ENCODE results near the gene ST6GALNAC3. TPM values are rescaled to one million over a fixed set of nuclear protein-coding genes. Genes with fewer than 3 reads are reported as not detected.

Gene ST6GALNAC3
- total RNA-seq, 1 donor from 2014 or later = 0.26 TPM

GRCh38 chr1:76129731-76130130 lies 55.2 kb downstream of the ST6GALNAC3 start:
- Histone ChIP-seq H3K4me3 (ENCODE audit: low read depth, low read length) (no peak overlapping the region), H3K36me3 (ENCODE audit: control insufficient read depth, insufficient read depth, low read length) (no peaks in the 10 kb centered on the region), H3K27me3 (ENCODE audit: control insufficient read depth, insufficient read depth, low read length) (no peaks in the 10 kb centered on the region)
- FAIRE-seq = no peak
- TF ChIP-seq, protein P1, sequence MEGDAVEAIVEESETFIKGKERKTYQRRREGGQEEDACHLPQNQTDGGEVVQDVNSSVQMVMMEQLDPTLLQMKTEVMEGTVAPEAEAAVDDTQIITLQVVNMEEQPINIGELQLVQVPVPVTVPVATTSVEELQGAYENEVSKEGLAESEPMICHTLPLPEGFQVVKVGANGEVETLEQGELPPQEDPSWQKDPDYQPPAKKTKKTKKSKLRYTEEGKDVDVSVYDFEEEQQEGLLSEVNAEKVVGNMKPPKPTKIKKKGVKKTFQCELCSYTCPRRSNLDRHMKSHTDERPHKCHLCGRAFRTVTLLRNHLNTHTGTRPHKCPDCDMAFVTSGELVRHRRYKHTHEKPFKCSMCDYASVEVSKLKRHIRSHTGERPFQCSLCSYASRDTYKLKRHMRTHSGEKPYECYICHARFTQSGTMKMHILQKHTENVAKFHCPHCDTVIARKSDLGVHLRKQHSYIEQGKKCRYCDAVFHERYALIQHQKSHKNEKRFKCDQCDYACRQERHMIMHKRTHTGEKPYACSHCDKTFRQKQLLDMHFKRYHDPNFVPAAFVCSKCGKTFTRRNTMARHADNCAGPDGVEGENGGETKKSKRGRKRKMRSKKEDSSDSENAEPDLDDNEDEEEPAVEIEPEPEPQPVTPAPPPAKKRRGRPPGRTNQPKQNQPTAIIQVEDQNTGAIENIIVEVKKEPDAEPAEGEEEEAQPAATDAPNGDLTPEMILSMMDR (IDR thresholded peaks at IDR 0.05; ENCODE audit: insufficient read depth, low read length, severe bottlenecking) = no peak
- DNase-seq (ENCODE audit: low read depth) = no peak

DNA sequence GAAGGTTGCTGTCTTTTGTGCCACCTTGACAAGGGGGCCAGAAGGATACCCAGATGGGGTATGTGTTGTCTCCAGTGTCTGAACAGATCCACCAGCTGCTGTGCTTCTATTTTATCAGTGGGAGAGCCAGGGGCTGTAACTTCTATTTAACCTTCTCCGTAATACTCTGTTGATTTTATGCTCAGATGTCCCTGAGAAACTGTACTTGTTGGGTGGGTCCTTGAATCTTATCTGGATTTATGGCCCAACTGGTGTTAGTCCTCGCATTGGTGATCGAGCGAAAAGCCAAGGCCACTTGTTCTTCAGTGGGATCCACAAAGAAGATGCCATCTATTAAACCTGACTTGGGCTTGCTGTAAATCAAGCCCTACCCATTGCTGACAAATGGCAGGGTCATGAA lies 56.4 kb downstream of the ST6GALNAC3 start:
- Histone ChIP-seq H3K27me3 (ENCODE audit: control insufficient read depth, insufficient read depth, low read length) (no peaks in the 10 kb centered on the region), H3K4me3 (ENCODE audit: low read depth, low read length) (no peak overlapping the region), H3K36me3 (ENCODE audit: control insufficient read depth, insufficient read depth, low read length) (no peaks in the 10 kb centered on the region)
- DNase-seq (ENCODE audit: low read depth) = no peak
- no peak for FAIRE-seq
- TF ChIP-seq, protein P1 (IDR thresholded peaks at IDR 0.05; ENCODE audit: insufficient read depth, low read length, severe bottlenecking) = no peak

GRCh38 chr1:76133977-76134376 lies 59.4 kb downstream of the ST6GALNAC3 start:
- Histone ChIP-seq H3K4me3 (ENCODE audit: low read depth, low read length) (no peak overlapping the region), H3K36me3 (ENCODE audit: control insufficient read depth, insufficient read depth, low read length) (no peaks in the 10 kb centered on the region), H3K27me3 (ENCODE audit: control insufficient read depth, insufficient read depth, low read length) (no peaks in the 10 kb centered on the region)
- DNase-seq (ENCODE audit: low read depth) (no peak), FAIRE-seq (peak; percentile 43)
- TF ChIP-seq, protein P1 (IDR thresholded peaks at IDR 0.05; ENCODE audit: insufficient read depth, low read length, severe bottlenecking) = no peak

GRCh38 chr1:76135835-76136234 lies 61.3 kb downstream of the ST6GALNAC3 start:
- TF ChIP-seq, protein P1 (IDR thresholded peaks at IDR 0.05; ENCODE audit: insufficient read depth, low read length, severe bottlenecking) = no peak
- no peaks in the 10 kb centered on the region for H3K27me3 ChIP-seq (ENCODE audit: control insufficient read depth, insufficient read depth, low read length)
- no peak overlapping the region for H3K4me3 ChIP-seq (ENCODE audit: low read depth, low read length)
- no peaks in the 10 kb centered on the region for H3K36me3 ChIP-seq (ENCODE audit: control insufficient read depth, insufficient read depth, low read length)
- FAIRE-seq (no peak), DNase-seq (ENCODE audit: low read depth) (no peak)

- TF ChIP-seq, protein P1 (IDR thresholded peaks at IDR 0.05; ENCODE audit: insufficient read depth, low read length, severe bottlenecking) = no peak
- FAIRE-seq (no peak), DNase-seq (ENCODE audit: low read depth) (no peak)
- H3K27me3 ChIP-seq (ENCODE audit: control insufficient read depth, insufficient read depth, low read length) = no peaks in the 10 kb centered on the region
- no peak overlapping the region for H3K4me3 ChIP-seq (ENCODE audit: low read depth, low read length)
- no peaks in the 10 kb centered on the region for H3K36me3 ChIP-seq (ENCODE audit: control insufficient read depth, insufficient read depth, low read length)
Observed at GRCh38 chr1:76136894-76137293, 62.3 kb downstream of the ST6GALNAC3 start.

- TF ChIP-seq, protein P1 (IDR thresholded peaks at IDR 0.05; ENCODE audit: insufficient read depth, low read length, severe bottlenecking) = no peak
- Histone ChIP-seq H3K4me3 (ENCODE audit: low read depth, low read length) (no peak overlapping the region), H3K27me3 (ENCODE audit: control insufficient read depth, insufficient read depth, low read length) (no peaks in the 10 kb centered on the region), H3K36me3 (ENCODE audit: control insufficient read depth, insufficient read depth, low read length) (no peaks in the 10 kb centered on the region)
- FAIRE-seq = no peak
- no peak for DNase-seq (ENCODE audit: low read depth)
Observed at GRCh38 chr1:76137746-76138145, 63.2 kb downstream of the ST6GALNAC3 start.

Measured in bronchial epithelial cell (primary cell).